GM18517 (cell line): Measurements from ENCODE around the gene FBRS.
"Not testable (repeated sequence)": the region's sequence is repeated elsewhere in the genome, so short reads cannot be mapped to it uniquely, and the experiment has no call there.

Experiments used
- ATAC-seq: cut with Tn5 transposase; IDR thresholded peaks from one replicate; pipeline ENCODE4 v1.9.1; 2021; ENCODE audit warnings: mild to moderate bottlenecking, moderate library complexity; ENCODE audit not compliant: unreplicated experiment

Gene FBRS

DNA sequence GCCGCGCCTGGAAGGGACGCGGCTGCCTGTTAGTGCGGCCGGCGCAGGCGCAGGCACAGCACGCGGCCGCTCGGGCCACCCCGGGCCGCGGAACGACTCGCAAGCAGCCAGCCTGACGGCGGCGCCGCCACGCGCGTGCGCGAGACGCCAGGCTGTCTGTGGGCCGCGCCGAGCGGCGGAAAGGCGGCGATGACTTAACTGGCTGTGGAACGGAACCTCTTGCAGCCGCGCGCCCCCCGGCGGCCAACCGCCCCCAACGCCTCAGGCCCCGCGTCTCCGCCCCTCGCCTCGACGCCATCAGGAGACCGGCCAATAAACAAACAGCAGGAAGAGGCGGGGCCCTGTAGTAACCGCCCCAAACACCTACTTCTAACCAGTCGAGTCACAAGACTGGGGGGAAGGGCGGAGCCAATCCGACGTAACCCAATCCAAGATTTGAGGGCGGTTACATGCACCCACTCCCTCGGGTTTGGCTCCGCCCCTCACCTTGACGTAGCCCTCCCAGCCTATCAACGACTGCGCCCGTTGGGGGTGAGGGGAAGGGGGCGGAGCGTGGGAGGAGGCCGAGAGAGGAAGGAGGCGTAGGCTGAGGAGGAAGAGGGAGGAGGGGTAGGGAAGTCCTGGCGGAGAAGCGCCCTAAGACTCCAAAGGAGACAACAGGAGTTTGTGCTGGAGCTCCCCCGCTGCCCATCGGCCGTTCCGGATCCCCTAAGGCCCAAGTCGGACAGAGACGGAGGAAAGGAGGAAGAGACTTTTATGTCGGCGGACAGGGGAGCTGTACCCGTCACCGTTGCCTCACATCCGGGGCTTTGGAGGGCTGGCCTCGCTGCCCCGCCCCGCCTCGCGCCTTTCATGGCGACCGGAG, at the start of gene FBRS:
Gene FBRS, plus strand, starts transcription at position 566 of the 865 bp plus-strand sequence. CDS start 1,088 bp downstream, outside the sequence.
- ATAC-seq, result peak; percentile 81

DNA sequence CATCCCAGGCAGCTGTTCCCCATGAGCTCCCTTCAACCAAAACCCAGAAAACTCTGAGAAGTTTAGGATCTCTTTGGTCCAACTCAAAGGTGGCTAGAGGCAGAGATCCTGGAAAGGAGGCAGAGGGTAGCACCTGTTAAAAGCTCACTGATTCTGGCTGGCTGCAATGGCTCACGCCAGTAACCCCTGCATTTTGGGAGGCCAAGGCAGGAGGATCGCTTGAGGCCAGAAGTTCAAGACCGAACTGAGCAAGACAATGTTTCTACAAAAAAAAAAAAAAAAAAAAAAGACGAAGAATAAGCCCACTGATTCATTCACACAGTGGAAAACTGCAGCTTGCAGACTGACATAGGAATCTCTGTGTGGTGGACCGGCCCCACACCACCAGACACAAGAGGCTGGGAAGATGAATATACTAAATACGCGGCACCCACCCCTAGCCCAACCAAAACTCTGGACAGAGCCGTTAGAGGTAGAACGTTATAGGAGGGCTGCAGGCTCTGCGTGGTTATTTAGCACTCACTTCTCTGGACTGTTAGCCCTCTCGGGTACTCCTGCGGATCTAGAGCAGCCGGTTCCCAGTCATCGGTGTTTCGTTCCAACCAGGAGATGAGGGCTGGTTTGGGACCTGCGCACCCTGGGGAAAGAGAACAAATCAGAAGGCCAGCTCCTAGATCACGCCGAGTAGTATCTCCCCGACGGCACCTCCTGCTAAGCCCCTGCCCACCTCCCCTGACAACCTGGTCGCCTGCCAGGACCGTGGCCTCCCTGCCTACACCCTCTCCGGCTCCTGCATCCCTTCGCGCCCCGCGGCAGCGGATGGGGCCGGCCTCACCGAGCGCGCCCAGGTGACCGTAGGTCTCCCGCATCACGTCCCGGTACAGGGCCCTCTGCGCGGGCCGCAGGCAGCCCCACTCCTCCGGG, 49.0 kb upstream of the FBRS start:
- no peak for ATAC-seq

DNA sequence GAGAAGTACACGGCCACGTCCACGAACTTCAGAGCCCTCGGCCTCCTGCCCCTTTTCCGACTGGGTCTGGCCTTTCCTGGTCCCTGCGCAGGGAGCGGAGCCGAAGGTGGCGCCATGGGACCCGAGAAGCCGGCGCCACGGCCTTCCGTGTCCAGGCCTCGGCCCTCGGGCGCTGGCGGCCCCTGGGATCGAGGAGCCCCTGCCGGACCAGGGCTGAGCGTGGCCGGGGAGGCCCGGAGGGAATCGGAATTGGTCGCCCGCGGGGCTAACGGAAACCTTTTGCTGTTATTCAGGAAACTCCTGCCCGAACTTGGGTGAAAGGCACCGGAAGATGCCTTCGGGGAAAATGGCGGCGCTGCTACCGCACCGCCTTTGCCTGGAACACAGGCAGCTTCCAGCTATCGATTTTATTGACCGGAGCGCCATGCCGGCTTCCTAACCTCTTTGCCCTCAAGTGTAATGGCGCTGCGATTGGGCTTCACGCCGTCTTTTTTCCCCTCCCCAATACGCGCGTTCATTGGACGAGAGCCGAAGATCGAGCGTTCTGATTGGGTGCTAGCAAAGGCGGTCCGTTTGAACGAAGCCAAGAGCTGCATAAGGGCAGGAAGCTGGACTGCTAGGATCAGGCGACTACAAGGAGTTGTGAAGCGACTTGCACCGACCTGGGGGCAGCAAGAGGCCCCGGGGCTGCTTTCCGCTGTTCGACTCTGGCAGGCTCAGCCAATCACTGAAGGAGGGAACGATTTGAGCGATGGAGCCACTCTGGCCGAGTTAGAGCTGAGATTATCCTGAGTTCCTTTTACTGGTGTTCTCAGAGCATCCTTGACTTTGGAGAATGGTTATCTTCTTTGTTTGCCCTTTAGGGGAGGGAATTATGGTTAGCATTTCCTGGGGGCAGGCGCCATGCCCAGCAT, 48.0 kb upstream of the FBRS start, which contains the start of gene ZNF689:
Gene ZNF689, minus strand, starts transcription at position 464 of the 914 bp plus-strand sequence. Its CDS starts 348 bp downstream, at position 116.
- peak; percentile 81 for ATAC-seq

DNA sequence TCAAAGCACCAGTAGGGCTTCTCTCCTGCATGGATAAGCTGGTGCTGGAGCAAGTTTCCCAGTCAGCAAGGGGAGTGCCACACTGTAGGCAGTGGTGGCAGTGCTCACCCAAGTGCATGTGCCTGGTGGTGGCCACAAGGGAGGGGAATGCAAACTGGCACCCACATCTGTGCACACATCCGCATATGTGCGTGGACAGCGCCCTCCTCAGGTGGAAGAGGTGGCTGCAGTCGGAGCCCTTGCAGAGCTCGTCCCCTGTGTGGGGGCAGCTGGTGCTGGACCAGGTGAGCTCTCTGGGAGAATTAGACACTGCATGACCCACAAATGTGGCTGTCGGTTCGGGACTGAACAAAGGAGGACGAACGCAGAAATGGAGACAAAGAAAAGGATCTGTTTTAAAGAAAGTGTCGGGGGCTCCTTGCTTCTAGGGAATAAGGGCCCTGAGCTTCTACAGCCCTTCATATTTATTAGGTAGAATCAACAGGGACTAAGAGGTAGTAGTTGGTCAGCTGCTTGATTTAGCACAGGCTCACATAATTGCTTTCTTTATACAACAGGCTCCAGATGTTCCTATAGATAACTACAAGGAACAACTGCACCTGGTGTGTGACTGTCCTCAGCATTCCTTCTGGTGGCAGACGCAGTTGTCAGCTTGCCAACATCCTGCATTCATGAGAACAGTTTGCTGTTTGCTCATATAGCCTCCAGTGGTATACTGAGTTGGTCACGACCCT, 42.7 kb upstream of the FBRS start:
- no peak for ATAC-seq

DNA sequence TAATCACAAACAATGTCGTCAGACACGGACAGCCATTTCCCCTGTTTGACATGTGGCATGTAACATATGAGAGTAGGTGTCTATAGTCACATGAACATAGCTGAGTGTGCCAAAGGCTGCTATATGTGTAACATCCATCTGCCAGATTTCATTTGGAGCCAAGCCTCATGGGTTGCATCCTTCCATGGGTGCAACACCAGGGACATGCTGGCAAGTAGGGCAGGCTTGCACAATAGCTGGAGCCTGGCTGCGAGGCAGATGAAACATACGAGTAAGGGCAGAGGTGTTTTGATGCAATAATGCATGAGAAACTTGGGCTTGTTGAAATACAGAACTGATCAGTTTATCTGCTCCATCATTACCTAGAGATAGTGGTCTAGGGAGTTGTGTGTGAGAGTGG, 39.0 kb upstream of the FBRS start:
- no peak for ATAC-seq

DNA sequence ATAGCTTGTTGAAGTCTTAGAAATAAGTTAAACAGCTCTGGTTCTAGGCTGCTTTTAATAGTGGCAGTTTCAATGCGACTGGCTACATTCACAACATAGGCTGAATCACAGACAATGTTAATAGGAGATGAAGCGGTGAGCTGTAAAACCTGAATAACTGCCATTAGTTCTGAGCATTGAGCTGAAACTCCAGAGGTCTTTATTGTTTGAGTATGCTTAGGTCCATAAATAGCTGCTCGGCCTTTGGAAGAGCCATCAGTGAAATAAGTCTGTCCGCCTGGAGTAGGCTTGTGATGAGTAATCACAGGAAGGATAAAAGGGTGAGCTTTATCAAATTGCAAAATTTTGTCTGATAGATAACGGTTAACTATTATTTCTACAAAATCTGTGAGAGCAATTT, 38.6 kb upstream of the FBRS start:
- ATAC-seq, result no peak

DNA sequence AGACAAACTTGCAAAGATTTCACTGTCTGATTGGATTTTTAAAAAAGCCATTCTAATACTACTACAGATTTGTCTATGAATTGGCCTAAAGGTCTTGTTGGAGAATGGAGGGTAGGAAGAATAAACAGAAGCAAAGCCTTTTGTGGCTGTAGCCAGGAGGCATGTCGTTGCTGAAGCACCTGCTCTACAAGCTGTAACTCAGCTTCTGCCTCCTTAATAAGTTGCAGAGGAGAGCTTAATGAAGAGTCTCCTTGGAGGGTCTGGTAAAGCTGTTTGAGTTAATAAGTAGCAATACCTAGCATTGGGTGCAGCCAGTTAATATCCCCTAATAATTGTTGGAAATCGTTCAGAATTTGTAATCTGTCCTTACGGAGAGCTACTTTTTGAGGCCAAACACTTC, 38.1 kb upstream of the FBRS start:
- ATAC-seq, result no peak

DNA sequence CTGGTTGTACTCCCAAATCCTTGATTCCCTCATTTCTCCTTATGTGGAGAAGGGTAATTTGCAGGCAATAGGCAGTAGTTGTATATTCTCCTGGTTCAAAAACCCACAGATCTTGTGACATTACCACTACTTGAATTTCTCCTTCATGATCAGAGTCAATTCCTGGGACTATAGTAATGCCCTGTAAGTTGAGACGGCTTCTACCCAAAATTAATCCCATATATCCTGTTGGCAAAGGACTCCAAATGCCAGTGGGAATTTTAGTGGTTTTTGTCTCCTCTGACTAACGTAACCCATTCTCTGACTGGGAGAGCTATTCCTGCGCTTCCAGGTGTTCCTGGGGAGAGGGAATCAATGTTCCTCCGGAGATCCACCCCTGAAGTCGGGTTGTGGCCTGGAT, 36.5 kb upstream of the FBRS start:
- ATAC-seq, result no peak

DNA sequence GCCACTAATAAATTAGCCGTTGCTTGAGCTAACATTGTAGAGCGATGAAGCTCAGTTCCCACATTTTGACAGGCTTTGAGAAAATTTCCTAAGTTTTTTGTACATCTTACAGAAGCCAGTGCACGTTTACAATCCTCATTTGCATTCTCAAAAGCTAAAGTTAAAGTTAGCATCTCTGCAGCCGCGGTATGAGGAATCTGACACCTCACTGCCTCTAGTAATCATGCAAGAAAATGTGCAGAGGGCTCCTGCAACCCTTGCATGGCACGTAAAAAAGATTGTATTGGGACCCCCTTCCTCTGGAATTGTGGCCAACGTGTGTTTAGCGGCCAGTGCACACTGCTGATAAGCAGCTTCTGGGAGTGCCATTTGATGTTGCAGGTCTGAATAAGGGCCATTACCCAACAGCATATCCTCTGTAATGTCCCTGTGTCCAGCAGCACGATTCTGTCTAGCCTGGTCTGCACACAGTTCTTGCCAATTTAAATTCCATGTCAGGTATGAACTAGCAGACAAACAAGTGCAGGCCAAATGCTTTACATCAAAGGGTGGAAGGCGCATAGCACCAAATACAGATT, 35.7 kb upstream of the FBRS start:
- ATAC-seq, result no peak

DNA sequence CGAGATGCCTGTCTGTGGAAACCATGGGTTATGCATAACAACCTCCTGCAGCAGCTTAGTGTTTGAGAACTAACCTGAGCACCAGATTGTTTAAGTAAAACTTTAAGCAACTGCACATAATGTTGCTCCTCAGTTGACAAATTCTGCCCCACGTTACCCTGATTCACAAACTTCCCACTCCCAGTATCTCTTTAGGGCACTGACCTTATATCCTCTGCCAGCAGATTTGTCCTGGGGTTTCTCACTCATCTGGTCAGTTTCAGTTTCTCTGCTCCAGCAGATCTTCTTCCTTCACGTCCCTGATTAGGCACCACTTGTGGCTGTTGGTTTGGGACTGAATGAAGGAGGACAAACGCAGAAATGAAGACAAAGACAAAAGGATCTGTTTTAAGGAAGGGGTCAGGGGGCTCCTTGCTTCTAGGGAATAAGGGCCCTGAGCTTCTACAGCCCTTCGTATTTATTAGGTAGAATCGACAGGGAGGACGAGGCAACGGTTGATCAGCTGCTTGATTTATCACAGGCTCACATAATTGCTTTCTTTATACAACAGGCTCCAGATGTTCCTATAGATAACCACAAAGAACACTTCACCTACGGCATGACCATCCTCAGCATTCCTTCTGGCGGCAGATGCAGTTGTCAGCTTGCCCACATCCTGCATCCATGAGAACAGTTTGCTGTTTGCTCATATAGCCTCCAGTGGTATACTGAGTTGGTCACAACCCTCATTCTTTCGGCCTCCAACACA, 34.5 kb upstream of the FBRS start:
- ATAC-seq, result no peak

DNA sequence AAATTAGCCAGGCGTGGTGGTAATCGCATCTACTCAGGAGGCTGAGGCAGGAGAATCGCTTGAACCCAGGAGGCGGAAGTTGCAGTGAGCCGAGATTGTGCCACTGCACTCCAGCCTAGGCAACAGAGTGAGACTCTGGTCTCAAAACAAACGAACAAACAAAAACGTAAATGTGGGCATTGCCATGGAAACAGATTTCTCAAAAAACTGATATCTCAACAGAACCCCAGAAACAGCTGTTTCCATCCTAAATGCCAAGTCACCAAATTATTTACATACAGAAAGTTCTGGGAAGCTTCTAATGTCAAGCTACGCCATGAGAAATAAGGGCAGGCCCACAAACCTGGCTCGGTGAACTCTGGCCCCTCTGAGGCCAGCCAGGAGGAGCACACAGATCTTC, 32.0 kb upstream of the FBRS start:
- ATAC-seq, result no peak

DNA sequence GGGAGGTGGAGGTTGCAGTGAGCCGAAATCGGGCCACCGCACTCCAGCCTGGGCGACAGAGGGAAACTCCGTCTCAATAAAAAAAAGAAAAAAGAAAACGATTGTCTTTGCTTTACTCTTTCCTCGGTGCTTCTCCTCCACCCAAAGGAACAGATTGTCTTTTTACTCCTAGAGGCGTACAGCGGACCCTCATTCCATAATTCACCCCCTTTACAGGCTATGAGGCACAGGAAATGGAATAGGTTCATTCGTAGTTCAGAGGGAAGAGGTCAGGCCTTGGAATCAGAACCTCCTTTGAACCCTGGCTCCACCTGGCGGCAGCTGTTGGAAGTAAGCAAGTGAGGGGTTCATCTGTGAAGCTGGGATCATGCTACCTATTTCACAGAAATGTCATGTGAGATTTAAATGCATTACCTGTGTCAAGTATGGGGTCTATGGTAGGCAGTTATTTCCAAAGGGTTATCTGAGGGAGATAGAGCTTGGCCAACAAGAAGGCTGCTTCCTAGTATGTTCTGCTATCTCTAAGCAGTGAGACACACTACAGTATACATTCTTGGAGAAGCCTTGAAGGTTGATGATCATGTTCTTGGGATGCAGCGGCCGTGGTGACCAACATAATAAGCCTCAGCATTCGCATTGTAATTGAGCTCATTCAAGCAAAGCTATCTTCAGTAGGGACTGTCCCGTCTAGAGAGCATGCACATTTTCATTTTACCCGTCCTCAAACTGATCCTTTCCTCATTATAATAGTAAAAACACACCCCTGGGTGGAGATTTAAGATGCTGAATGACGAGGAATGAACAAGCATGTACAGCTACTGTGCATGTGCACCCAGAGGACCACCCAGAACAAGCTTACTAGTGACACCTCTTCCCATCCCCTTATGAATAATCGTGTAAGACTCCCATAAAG, 29.3 kb upstream of the FBRS start:
- no peak for ATAC-seq

DNA sequence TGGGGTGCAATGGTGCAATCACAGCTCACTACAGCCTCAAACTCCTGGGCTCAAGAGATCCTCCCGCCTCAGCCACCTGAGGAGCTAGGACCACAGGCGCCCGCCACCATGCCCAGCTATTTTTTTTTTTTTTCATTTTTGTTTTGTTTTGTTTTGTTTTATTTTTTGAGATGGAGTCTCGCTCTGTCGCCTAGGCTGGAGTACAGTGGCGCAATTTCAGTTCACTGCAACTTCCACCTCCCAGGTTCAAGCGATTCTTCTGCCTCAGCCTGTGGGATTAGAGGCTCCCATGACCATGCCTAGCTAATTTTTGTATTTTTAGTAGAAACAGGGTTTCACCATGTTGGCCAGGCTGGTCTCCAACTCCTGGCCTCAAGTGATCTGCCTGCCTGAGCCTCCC, 25.8 kb upstream of the FBRS start:
- ATAC-seq, result not testable (repeated sequence)

DNA sequence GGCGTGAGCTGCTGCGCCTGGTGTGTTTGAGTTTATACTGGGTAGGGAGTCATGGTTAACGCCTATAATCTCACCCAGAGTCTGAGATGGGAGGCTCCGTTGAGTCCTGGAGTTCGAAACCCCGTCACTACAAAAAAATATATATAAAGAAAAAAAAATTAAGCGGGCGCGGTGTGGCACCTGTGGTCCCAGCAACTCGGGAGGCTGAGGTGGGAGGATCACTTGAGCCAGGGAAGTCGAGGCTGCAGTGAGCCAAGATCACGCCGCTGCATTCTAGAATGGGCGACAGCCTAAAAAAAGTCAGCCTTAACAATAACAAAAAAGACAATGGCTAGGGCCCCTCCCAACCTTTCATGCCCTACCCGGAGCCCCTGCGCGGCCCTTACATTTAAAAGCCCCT, 24.7 kb upstream of the FBRS start:
- no peak for ATAC-seq

DNA sequence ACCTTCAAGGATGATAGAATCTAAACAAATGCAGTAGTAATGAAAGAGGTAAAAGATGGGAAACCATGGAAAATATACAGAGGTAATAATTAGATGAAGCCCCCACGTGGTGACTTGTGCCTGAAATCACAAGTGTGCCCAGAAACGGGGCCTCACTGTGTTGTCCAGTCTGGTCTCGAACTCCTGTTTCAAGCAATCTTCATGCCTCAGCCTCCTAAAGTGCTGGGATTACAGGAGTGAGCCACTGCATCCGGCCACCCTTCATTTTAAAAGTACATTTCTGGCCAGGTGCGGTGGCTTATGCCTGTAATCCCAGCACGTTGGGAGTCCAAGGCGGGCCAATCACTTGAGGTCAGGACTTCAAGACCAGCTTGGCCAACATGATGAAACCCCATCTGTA, 21.6 kb upstream of the FBRS start:
- no peak for ATAC-seq

DNA sequence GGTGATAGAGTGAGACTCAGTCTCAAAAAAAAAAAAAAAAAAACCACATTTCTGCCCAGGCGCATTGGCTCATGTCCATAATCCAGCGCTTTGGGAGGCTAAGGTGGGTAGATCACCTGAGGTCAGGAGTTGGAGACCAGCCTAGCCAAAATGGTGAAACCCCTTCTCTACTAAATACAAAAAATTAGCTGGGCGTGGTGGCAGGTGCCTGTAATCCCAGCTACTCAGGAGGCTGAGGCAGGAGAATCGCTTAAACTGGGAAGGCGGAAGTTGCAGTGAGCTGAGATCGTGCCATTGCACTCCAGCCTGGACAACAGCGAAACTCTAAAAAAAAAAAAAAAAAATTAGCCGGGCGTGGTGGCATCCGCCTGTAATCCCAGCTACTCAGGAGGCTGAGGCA, 21.1 kb upstream of the FBRS start:
- not testable (repeated sequence) for ATAC-seq

DNA sequence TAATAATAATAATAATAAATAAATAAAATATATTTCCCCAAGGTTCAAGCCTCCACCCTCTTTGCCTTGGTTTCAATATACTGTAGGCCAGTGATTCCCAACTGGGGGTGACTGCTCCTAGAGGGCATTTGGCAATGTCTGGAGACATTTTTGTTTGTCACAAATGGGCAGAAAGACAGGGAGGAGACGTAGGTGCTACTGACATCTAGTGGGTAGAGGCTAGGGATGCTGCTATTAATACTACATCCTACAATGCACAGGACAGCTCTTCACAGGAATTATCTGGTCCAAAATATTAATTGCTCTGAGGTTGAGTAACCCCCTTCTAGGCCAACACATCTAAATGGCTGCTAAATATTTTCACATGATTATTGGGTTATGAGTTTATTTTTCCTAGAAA, 20.3 kb upstream of the FBRS start:
- no peak for ATAC-seq
